T-helper 17 cell (primary cell): ENCODE results near the gene CXCL8. TPM values are rescaled to one million over a fixed set of nuclear protein-coding genes. Genes with fewer than 3 reads are reported as not detected.

Source experiments
- ATAC-seq: fragments of 150-1000 bp; cut with Tn5 transposase; 2 replicates; pipeline ENCODE4 v1.10.0; 2021; ENCODE audit warnings: mild to moderate bottlenecking, moderate library complexity
- DNase-seq, 3 donors: peaks; one replicate each; pipeline versions ENCODE4 v3.0.0 to v3.0.0-alpha.2; 2020 to 2021
- H3K9me3 ChIP-seq: one replicate; pipeline ENCODE4 v1.7.0; 2013; ENCODE audit warnings: low read length, mild to moderate bottlenecking; ENCODE audit not compliant: control insufficient read depth, poor library complexity, severe bottlenecking
- H3K27ac Mint-ChIP-seq: one replicate; pipeline ENCODE4 v1.8.0; 2022; ENCODE audit warnings: mild to moderate bottlenecking, moderate library complexity, mixed read lengths
- H3K27me3 Mint-ChIP-seq: one replicate; pipeline ENCODE4 v1.8.0; 2022; ENCODE audit warnings: mixed read lengths
- H3K36me3 Mint-ChIP-seq: one replicate; pipeline ENCODE4 v1.8.0; 2022; ENCODE audit warnings: low read depth, mixed read lengths
- H3K4me1 Mint-ChIP-seq: one replicate; pipeline ENCODE4 v1.8.0; 2022; ENCODE audit warnings: mild to moderate bottlenecking, mixed read lengths
- H3K4me3 Mint-ChIP-seq: one replicate; pipeline ENCODE4 v1.8.0; 2022; ENCODE audit warnings: mild to moderate bottlenecking, moderate library complexity, mixed read lengths
- total RNA-seq, 4 donors: library from RNA in 2 of 4; stranded (reverse) in 2 of 4; gene quantifications; one replicate each; pipeline ENCODE4 v1.2.3 and lab custom pipeline; 2022 to 2026

CXCL8 gene
- total RNA-seq, 2 donors from 2014 or later: 16.2 to 41.3 TPM

GRCh38 chr4:73725510-73725909 is 14.9 kb upstream of the CXCL8 start:
- ATAC-seq (no peak), DNase-seq (no peak)
- Mint-ChIP-seq H3K4me1 (no peaks in the 10 kb centered on the region), H3K4me3 (no peak overlapping the region), H3K27me3 (peaks cover 6% of the 10 kb centered on the region), H3K27ac (no peak overlapping the region), H3K36me3 (no peaks in the 10 kb centered on the region)
- H3K9me3 ChIP-seq: no peaks in the 10 kb centered on the region

GRCh38 chr4:73725985-73726384 is 14.4 kb upstream of the CXCL8 start:
- H3K27me3 Mint-ChIP-seq: peaks cover 6% of the 10 kb centered on the region
- no peak overlapping the region for H3K27ac Mint-ChIP-seq
- H3K4me1 Mint-ChIP-seq: no peaks in the 10 kb centered on the region
- DNase-seq: no peak
- H3K4me3 Mint-ChIP-seq: no peak overlapping the region
- H3K9me3 ChIP-seq: no peaks in the 10 kb centered on the region
- no peaks in the 10 kb centered on the region for H3K36me3 Mint-ChIP-seq
- no peak for ATAC-seq

- Mint-ChIP-seq H3K27ac (no peak overlapping the region), H3K4me1 (no peaks in the 10 kb centered on the region), H3K27me3 (peaks cover 6% of the 10 kb centered on the region), H3K4me3 (no peak overlapping the region), H3K36me3 (no peaks in the 10 kb centered on the region)
- H3K9me3 ChIP-seq: no peaks in the 10 kb centered on the region
- ATAC-seq (no peak), DNase-seq (no peak)
Measured at GRCh38 chr4:73727685-73728084, 12.7 kb upstream of the CXCL8 start.

- no peak for DNase-seq
- no peak overlapping the region for H3K27ac Mint-ChIP-seq
Measured at GRCh38 chr4:73728091-73728741, 12.2 kb upstream of the CXCL8 start.

GRCh38 chr4:73729534-73730165 is 10.7 kb upstream of the CXCL8 start:
- no peak overlapping the region for H3K27ac Mint-ChIP-seq
- H3K36me3 Mint-ChIP-seq: no peaks in the 10 kb centered on the region
- DNase-seq (no peak), ATAC-seq (no peak)
- no peak overlapping the region for H3K4me3 Mint-ChIP-seq
- H3K27me3 Mint-ChIP-seq: peaks cover 6% of the 10 kb centered on the region
- no peaks in the 10 kb centered on the region for H3K9me3 ChIP-seq
- H3K4me1 Mint-ChIP-seq: no peaks in the 10 kb centered on the region

More at GRCh38 chr4:73728091-73728741, 12.2 kb upstream of the CXCL8 start:
- Mint-ChIP-seq H3K27me3 (peaks cover 6% of the 10 kb centered on the region), H3K4me1 (no peaks in the 10 kb centered on the region), H3K4me3 (no peak overlapping the region), H3K36me3 (no peaks in the 10 kb centered on the region)
- no peaks in the 10 kb centered on the region for H3K9me3 ChIP-seq
- ATAC-seq: no peak

- no peak overlapping the region for H3K27ac Mint-ChIP-seq
- no peak overlapping the region for H3K4me3 Mint-ChIP-seq
- ATAC-seq (no peak), DNase-seq (no peak)
- H3K36me3 Mint-ChIP-seq: no peaks in the 10 kb centered on the region
- no peaks in the 10 kb centered on the region for H3K9me3 ChIP-seq
- no peaks in the 10 kb centered on the region for H3K4me1 Mint-ChIP-seq
- H3K27me3 Mint-ChIP-seq: peaks cover 6% of the 10 kb centered on the region
Measured at GRCh38 chr4:73730292-73730691, 10.1 kb upstream of the CXCL8 start.

GRCh38 chr4:73730867-73731266 is 9.5 kb upstream of the CXCL8 start:
- H3K27me3 Mint-ChIP-seq: peaks cover 6% of the 10 kb centered on the region
- H3K4me3 Mint-ChIP-seq: no peak overlapping the region
- ATAC-seq (no peak), DNase-seq (no peak)
- no peaks in the 10 kb centered on the region for H3K4me1 Mint-ChIP-seq
- H3K36me3 Mint-ChIP-seq: no peaks in the 10 kb centered on the region
- H3K9me3 ChIP-seq: no peaks in the 10 kb centered on the region
- H3K27ac Mint-ChIP-seq: no peak overlapping the region

GRCh38 chr4:73731968-73732610 is 8.3 kb upstream of the CXCL8 start:
- H3K9me3 ChIP-seq: no peaks in the 10 kb centered on the region
- Mint-ChIP-seq H3K36me3 (no peaks in the 10 kb centered on the region), H3K4me3 (no peak overlapping the region), H3K27me3 (no peaks in the 10 kb centered on the region), H3K27ac (no peak overlapping the region), H3K4me1 (no peaks in the 10 kb centered on the region)
- no peak for ATAC-seq
- no peak for DNase-seq

- no peaks in the 10 kb centered on the region for H3K4me1 Mint-ChIP-seq
- no peak overlapping the region for H3K4me3 Mint-ChIP-seq
- ATAC-seq (no peak), DNase-seq (no peak)
- H3K9me3 ChIP-seq: no peaks in the 10 kb centered on the region
- H3K36me3 Mint-ChIP-seq: no peaks in the 10 kb centered on the region
- H3K27me3 Mint-ChIP-seq: peaks cover 6% of the 10 kb centered on the region
- H3K27ac Mint-ChIP-seq: no peak overlapping the region
Measured at GRCh38 chr4:73732759-73733431, 7.5 kb upstream of the CXCL8 start.

GRCh38 chr4:73734530-73735001 is 5.8 kb upstream of the CXCL8 start:
- Mint-ChIP-seq H3K4me3 (no peak overlapping the region), H3K27ac (no peak overlapping the region), H3K36me3 (no peaks in the 10 kb centered on the region), H3K4me1 (no peaks in the 10 kb centered on the region), H3K27me3 (peaks cover 6% of the 10 kb centered on the region)
- DNase-seq (no peak), ATAC-seq (no peak)
- H3K9me3 ChIP-seq: no peaks in the 10 kb centered on the region

- no peak for ATAC-seq
- no peaks in the 10 kb centered on the region for H3K9me3 ChIP-seq
- Mint-ChIP-seq H3K27me3 (peaks cover 6% of the 10 kb centered on the region), H3K36me3 (no peaks in the 10 kb centered on the region), H3K4me3 (no peak overlapping the region), H3K4me1 (no peaks in the 10 kb centered on the region), H3K27ac (no peak overlapping the region)
- no peak for DNase-seq
Measured at GRCh38 chr4:73735231-73735630, 5.1 kb upstream of the CXCL8 start.

- Mint-ChIP-seq H3K36me3 (no peaks in the 10 kb centered on the region), H3K27ac (no peak overlapping the region), H3K4me1 (no peaks in the 10 kb centered on the region), H3K27me3 (peaks cover 6% of the 10 kb centered on the region), H3K4me3 (no peak overlapping the region)
- H3K9me3 ChIP-seq: no peaks in the 10 kb centered on the region
- DNase-seq (no peak), ATAC-seq (no peak)
Measured at GRCh38 chr4:73741031-73741749, 821 bp downstream of the CXCL8 start.
